Upper lobe of left lung (tissue), 6 donors: ENCODE data around the gene AKNA. TPM values are rescaled to one million over a fixed set of nuclear protein-coding genes. Genes with fewer than 3 reads are reported as not detected.

Experiments used
- ATAC-seq, 2 donors: fragments of 200-7000 bp; cut with Tn5 transposase; one replicate each; pipeline ENCODE4 v1.9.1; 2022; ENCODE audit warnings: mild to moderate bottlenecking in 2 of 2, moderate library complexity in 2 of 2; ENCODE audit not compliant: low FRiP score in 2 of 2
- DNase-seq, 2 donors: peaks; one replicate each; pipeline ENCODE4 v3.0.0-alpha.2; 2019 to 2020
- H3K27ac ChIP-seq, 4 donors: fragments of 200-600 bp; sonication (generic); one replicate each; pipeline ENCODE4 v1.5.1; 2016 to 2019
- H3K27me3 ChIP-seq, 4 donors: fragments of 200-600 bp; sonication (generic); one replicate each; pipeline ENCODE4 v1.5.1; 2017 to 2019
- H3K36me3 ChIP-seq, 4 donors: fragments of 200-600 bp; sonication (generic); one replicate each; pipeline ENCODE4 v1.5.1; 2016 to 2019
- H3K4me1 ChIP-seq, 4 donors: fragments of 200-600 bp; sonication (generic); one replicate each; pipeline ENCODE4 v1.5.1; 2018 to 2019
- H3K4me3 ChIP-seq, 4 donors: fragments of 200-600 bp; sonication (generic); one replicate each; pipeline ENCODE4 v1.5.1; 2017 to 2019; ENCODE audit warnings: mild to moderate bottlenecking in 2 of 4, moderate library complexity in 1 of 4
- H3K9me3 ChIP-seq, 4 donors: fragments of 200-600 bp; sonication (generic); one replicate each; pipeline ENCODE4 v1.5.1; 2018 to 2019
- CTCF ChIP-seq, 6 experiments: fragments of 450-650 bp in 4 of 6; fragments of 200-600 bp in 2 of 6; sonication (generic) in 2 of 6; IDR thresholded peaks; one replicate each; pipeline ENCODE4 v1.5.1; 2016 to 2019; ENCODE audit warnings: antibody characterized with exemption in 6 of 6
- EP300 ChIP-seq, 4 donors: sonication (generic); formaldehyde crosslinking; IDR thresholded peaks; one replicate each; pipeline ENCODE4 v1.5.1; 2017; ENCODE audit warnings: antibody characterized with exemption in 4 of 4, control low read depth in 2 of 4
- POLR2A ChIP-seq, 4 donors: fragments of 450-650 bp; IDR thresholded peaks; one replicate each; pipeline ENCODE4 v1.5.1; 2016 to 2017; ENCODE audit warnings: antibody characterized with exemption in 4 of 4, mild to moderate bottlenecking in 2 of 4
- POLR2AphosphoS5 ChIP-seq, 2 donors: sonication (generic); formaldehyde crosslinking; IDR thresholded peaks; one replicate each; pipeline ENCODE4 v1.5.1; 2017; ENCODE audit warnings: antibody characterized with exemption in 2 of 2
- WGBS, 2 donors: methylation state at CpG; one replicate each; pipeline ENCODE4 v1.1.5; 2017 to 2018; 5-methylcytosine and 5-hydroxymethylcytosine counted together
- total RNA-seq, 6 donors: library from RNA; depleted of rRNA in 4 of 6; stranded (reverse); fragments of >200 nt in 4 of 6; gene quantifications; one replicate each; pipeline versions ENCODE4 v1.1.0 to v1.2.1, GENCODE V29; 2016 to 2021
- donor health status: DM: no; HTN: no; CAD: no; lungs with moderate emphysema.
- donor health status: DM: no; HTN: yes; CAD: no; lungs with severe emphysema.

Gene AKNA
- total RNA-seq, 6 donors from 2014 or later, result 38.3 to 152 (median 61.5) TPM

- 77 to 90% methylated on average over 8 of the region's 8 CpGs for WGBS, 2 donors
- Histone ChIP-seq H3K27ac (peak overlapping the region in 1 of 4 donors; percentile 54), H3K4me3 (no peak overlapping the region), H3K9me3 (no peaks in the 10 kb centered on the region), H3K27me3 (no peaks in the 10 kb centered on the region), H3K36me3 (no peaks in the 10 kb centered on the region), H3K4me1 (peaks cover 0 to 17% (median 8%) of the 10 kb centered on the region in 4 donors)
- no peak for ATAC-seq
- TF ChIP-seq POLR2A (IDR thresholded peaks at IDR 0.05) (no peak), EP300 (IDR thresholded peaks at IDR 0.05) (peak in 1 of 4 donors; percentile 83), POLR2AphosphoS5 (IDR thresholded peaks at IDR 0.05) (peak; percentile 9 to 39)
- DNase-seq, result peak in 1 of 2 donors; percentile 70
These were observed 72.7 kb downstream of the AKNA start for GRCh38 chr9:114314881-114315722.

- peaks cover 0 to 17% (median 8%) of the 10 kb centered on the region in 4 donors for H3K4me1 ChIP-seq
- ATAC-seq, result no peak
- no peaks in the 10 kb centered on the region for H3K36me3 ChIP-seq
- H3K27ac ChIP-seq, result peak overlapping the region in 1 of 4 donors; percentile 54
- peak in 1 of 2 donors; percentile 12 for DNase-seq
- TF ChIP-seq EP300 (IDR thresholded peaks at IDR 0.05) (no peak), CTCF (IDR thresholded peaks at IDR 0.05) (no peak), POLR2A (IDR thresholded peaks at IDR 0.05) (no peak), POLR2AphosphoS5 (IDR thresholded peaks at IDR 0.05) (no peak)
- H3K9me3 ChIP-seq, result no peaks in the 10 kb centered on the region
- 74 to 90% methylated on average over 5 to 7 of the region's 7 CpGs for WGBS, 2 donors
- no peaks in the 10 kb centered on the region for H3K27me3 ChIP-seq
- H3K4me3 ChIP-seq, result no peak overlapping the region
These were observed 73.4 kb downstream of the AKNA start for GRCh38 chr9:114314256-114314867.

- Histone ChIP-seq H3K4me1 (peaks cover 0 to 16% (median 7%) of the 10 kb centered on the region in 4 donors), H3K4me3 (no peak overlapping the region), H3K27me3 (no peaks in the 10 kb centered on the region), H3K27ac (no peak overlapping the region), H3K9me3 (no peaks in the 10 kb centered on the region), H3K36me3 (no peaks in the 10 kb centered on the region)
- peak in 1 of 2 donors; percentile 6 for DNase-seq
- 82 to 87% methylated on average over 8 of the region's 8 CpGs for WGBS, 2 donors
- no peak for ATAC-seq
- TF ChIP-seq CTCF (IDR thresholded peaks at IDR 0.05) (no peak), POLR2A (IDR thresholded peaks at IDR 0.05) (no peak), POLR2AphosphoS5 (IDR thresholded peaks at IDR 0.05) (no peak), EP300 (IDR thresholded peaks at IDR 0.05) (no peak)
These were observed 74.6 kb downstream of the AKNA start for GRCh38 chr9:114313186-114313585.

- 71 to 77% methylated on average over 8 of the region's 8 CpGs for WGBS, 2 donors
- Histone ChIP-seq H3K4me3 (no peak overlapping the region), H3K27ac (no peak overlapping the region), H3K36me3 (no peaks in the 10 kb centered on the region), H3K4me1 (peaks cover 0 to 9% (median 4%) of the 10 kb centered on the region in 4 donors), H3K9me3 (no peaks in the 10 kb centered on the region), H3K27me3 (no peaks in the 10 kb centered on the region)
- ATAC-seq (no peak), DNase-seq (peak in 1 of 2 donors; percentile 4)
- TF ChIP-seq EP300 (IDR thresholded peaks at IDR 0.05) (no peak), POLR2AphosphoS5 (IDR thresholded peaks at IDR 0.05) (no peak), POLR2A (IDR thresholded peaks at IDR 0.05) (no peak), CTCF (IDR thresholded peaks at IDR 0.05) (no peak)
These were observed 75.3 kb downstream of the AKNA start for GRCh38 chr9:114312513-114312875.
